Choroid plexus epithelial cell (primary cell): Measurements from ENCODE around the gene TMEM196.

ENCODE experiments used
- DNase-seq: peaks from one replicate; pipeline ENCODE4 v3.0.0-alpha.2; 2010; ENCODE audit warnings: low read depth
- H3K4me3 ChIP-seq: 2 replicates; pipeline ENCODE4 v1.5.1; 2011; ENCODE audit warnings: low read depth, mild to moderate bottlenecking, control low read depth, low read length, moderate library complexity
- TF ChIP-seq, protein P1 (sequence below): conservative IDR thresholded peaks from 2 replicates; pipeline ENCODE4 v1.5.1; 2011; ENCODE audit warnings: low read depth, mild to moderate bottlenecking, control low read depth, inconsistent platforms, low read length, moderate library complexity

The TMEM196 gene

GRCh38 chr7:19776981-19777380 lies 3.6 kb upstream of the TMEM196 start:
- TF ChIP-seq, protein P1, sequence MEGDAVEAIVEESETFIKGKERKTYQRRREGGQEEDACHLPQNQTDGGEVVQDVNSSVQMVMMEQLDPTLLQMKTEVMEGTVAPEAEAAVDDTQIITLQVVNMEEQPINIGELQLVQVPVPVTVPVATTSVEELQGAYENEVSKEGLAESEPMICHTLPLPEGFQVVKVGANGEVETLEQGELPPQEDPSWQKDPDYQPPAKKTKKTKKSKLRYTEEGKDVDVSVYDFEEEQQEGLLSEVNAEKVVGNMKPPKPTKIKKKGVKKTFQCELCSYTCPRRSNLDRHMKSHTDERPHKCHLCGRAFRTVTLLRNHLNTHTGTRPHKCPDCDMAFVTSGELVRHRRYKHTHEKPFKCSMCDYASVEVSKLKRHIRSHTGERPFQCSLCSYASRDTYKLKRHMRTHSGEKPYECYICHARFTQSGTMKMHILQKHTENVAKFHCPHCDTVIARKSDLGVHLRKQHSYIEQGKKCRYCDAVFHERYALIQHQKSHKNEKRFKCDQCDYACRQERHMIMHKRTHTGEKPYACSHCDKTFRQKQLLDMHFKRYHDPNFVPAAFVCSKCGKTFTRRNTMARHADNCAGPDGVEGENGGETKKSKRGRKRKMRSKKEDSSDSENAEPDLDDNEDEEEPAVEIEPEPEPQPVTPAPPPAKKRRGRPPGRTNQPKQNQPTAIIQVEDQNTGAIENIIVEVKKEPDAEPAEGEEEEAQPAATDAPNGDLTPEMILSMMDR: no peak
- DNase-seq: no peak
- no peak overlapping the region for H3K4me3 ChIP-seq

DNA sequence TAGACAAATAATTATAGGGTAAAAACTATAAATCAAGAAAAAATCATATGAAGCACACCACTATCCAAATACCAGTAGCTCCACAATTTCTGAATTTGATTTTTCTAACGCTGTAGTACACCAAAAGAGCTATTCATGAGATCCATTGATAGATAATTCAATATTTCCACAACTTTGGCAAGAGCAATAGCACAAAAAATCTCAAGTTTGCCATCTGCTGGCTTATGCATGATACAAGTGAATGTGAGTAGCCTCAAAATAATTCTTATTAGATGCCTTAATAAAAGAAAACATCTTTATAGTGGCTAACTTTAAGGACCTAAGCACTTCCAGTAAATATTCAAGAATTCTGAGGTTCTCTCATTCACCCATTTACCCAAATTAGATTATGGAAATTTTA lies 2.2 kb upstream of the TMEM196 start:
- DNase-seq: peak; percentile 3
- TF ChIP-seq, protein P1: no peak
- no peak overlapping the region for H3K4me3 ChIP-seq

DNA sequence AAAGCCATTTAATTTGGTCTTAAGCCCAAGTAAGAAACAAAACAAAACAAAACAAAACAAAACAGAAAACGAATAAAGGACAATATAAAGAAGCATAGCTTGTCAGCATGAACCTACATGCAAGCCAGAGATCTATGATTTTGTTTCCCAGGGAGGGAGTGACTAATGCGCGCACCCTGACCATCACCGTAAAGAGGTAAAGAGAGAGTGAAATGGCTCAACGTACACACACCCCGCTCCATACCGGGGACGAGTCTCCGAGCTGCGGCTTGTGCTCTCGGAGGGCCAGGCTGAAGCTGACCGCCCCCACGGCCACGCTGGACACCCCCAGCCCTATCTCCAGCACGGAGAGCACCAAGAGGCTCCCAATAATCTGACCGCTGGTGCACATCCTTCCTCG lies 1.1 kb downstream of the TMEM196 start:
- TF ChIP-seq, protein P1: no peak
- no peak for DNase-seq
- no peak overlapping the region for H3K4me3 ChIP-seq

DNA sequence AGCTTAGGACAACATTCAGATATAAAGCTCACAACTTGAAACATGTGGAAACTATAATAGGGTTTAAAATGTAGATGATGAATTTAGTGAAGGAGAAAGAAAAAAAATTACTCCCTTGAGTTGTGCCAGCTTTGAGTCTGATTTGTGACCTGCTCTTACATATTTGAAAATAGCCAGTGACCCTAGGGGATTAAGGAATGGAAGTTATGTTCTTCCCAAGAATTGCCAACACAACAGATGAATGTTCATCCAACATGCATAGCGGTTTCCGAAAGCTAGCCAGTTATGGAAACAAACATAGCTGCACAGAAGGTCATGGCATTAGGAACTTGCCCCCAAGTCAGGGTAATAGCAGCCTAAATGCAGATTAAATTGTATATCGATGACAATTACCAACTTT lies 10.8 kb downstream of the TMEM196 start:
- H3K4me3 ChIP-seq: no peak overlapping the region
- TF ChIP-seq, protein P1: no peak
- peak; percentile 2 for DNase-seq

DNA sequence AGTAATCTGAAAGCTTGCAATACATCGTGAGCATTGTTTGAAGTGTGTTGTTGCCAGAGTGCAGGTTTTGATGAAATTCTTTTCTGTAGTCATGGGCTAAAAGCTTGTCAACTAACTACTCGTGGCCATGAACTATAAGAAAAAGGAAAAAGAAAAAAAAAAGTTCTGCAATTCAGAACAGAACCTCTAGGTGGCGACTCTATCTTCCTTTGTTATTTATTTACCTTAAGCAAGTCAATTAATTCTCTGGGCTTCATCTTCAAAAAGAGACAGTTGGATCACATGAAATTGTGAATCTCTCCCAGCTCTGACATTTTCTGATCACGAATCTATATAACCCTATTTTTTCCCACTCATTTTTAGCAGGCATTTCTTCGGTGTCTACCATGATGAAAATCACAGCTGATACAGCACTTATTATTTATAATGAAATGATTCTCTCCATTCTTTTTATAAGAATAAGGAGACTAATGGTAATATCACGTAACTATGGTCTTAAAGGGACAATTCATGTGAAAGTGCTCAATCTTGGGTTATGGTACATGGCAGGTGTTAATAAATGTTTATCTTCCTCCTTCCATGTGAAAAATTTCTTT lies 18.8 kb downstream of the TMEM196 start:
- H3K4me3 ChIP-seq: no peak overlapping the region
- DNase-seq: peak; percentile 61
- TF ChIP-seq, protein P1: peak; percentile 66

- no peak overlapping the region for H3K4me3 ChIP-seq
- TF ChIP-seq, protein P1: no peak
- DNase-seq: no peak
Observed at GRCh38 chr7:19752020-19752419, 21.4 kb downstream of the TMEM196 start.

GRCh38 chr7:19749658-19750057 lies 23.8 kb downstream of the TMEM196 start:
- no peak overlapping the region for H3K4me3 ChIP-seq
- DNase-seq: peak; percentile 13
- TF ChIP-seq, protein P1: no peak
